HepG2 (cell line): Measurements from ENCODE around the gene HIRA. TPM values are rescaled to one million over a fixed set of nuclear protein-coding genes. Genes with fewer than 3 reads are reported as not detected.
A peak's percentile ranks its signal among the peaks of the same experiment; 100 is the strongest.

Experiments used
- ATAC-seq: fragments of 200-7000 bp; cut with Tn5 transposase; 3 replicates; pipeline ENCODE4 v1.9.1; 2020; ENCODE audit warnings: mild to moderate bottlenecking, moderate library complexity
- BruUV-seq: library from RNA; stranded (reverse); fragments of 400-500 nt; replicated peaks from 2 replicates; lab custom pipeline; 2021; lab: Mats Ljungman, UMichigan
- CTCF ChIA-PET: fragments of 300-600 bp; formaldehyde crosslinking; extraction: SDS; loops from one replicate; lab custom pipeline; 2021; ENCODE audit warnings: low total read pairs, inconsistent platforms, low intra/inter-chr PET ratio; lab: Yijun Ruan, JAX
- POLR2A ChIA-PET: fragments of 350-600 bp; sonication (Branson Sonifier 250); formaldehyde crosslinking; loops from one replicate; lab custom pipeline; 2020; ENCODE audit warnings: antibody characterized with exemption, inconsistent platforms; lab: Yijun Ruan, JAX
- DNase-seq: peaks from one replicate; pipeline ENCODE4 v3.0.0-alpha.2; 2015; ENCODE audit warnings: low spot score
- FAIRE-seq: peaks from 3 replicates; lab custom pipeline; 2011; peaks lifted over from hg19 to GRCh38; lab: Jason Lieb, UNC
- H2AFZ ChIP-seq: one replicate; pipeline ENCODE4 v1.6.1; 2011; ENCODE audit warnings: low read length, inconsistent platforms
- H3K27ac ChIP-seq: fragments of 300-600 bp; 3 replicates; pipeline ENCODE4 v1.8.0; 2011; ENCODE audit warnings: mixed run types, mild to moderate bottlenecking, mixed read lengths, low read length, inconsistent platforms; ENCODE audit not compliant: insufficient read depth; ENCODE audit errors: extremely low read length
- H3K27me3 ChIP-seq, 2 experiments: fragments of 200-600 bp in 1 of 2; 2 replicates in 1 of 2; 3 replicates in 1 of 2; pipeline versions ENCODE4 v1.6.0 to v1.8.0; 2011; ENCODE audit warnings: low read length in 2 of 2, mild to moderate bottlenecking in 2 of 2, moderate library complexity in 2 of 2, inconsistent platforms in 1 of 2; ENCODE audit not compliant: insufficient read depth in 2 of 2, control insufficient read depth in 1 of 2
- H3K36me3 ChIP-seq, 2 experiments: fragments of 200-600 bp in 1 of 2; replicated peaks in 1 of 2; 2 replicates in 1 of 2; 3 replicates in 1 of 2; pipeline versions ENCODE4 v1.5.1 to v1.8.0; 2011; ENCODE audit warnings: low read length in 2 of 2, inconsistent platforms in 1 of 2; ENCODE audit not compliant: insufficient read depth in 2 of 2, control insufficient read depth in 1 of 2
- H3K4me1 ChIP-seq: 2 replicates; pipeline ENCODE4 v1.5.1; 2012; ENCODE audit warnings: low read length, inconsistent platforms; ENCODE audit not compliant: insufficient read depth
- H3K4me2 ChIP-seq: 2 replicates; pipeline ENCODE4 v1.6.0; 2011; ENCODE audit warnings: low read depth, low read length, inconsistent platforms
- H3K4me3 ChIP-seq, 3 experiments: fragments of 200-600 bp in 1 of 3; sonication (generic), shearing (Covaris generic) in 1 of 3; replicated peaks in 1 of 3; 2 replicates each; pipeline ENCODE4 v1.5.1; 2011 to 2016; ENCODE audit warnings: low read length in 3 of 3, inconsistent platforms in 2 of 3, low read depth in 2 of 3, mild to moderate bottlenecking in 2 of 3, control low read depth in 1 of 3, mixed read lengths in 1 of 3; ENCODE audit not compliant: insufficient read depth in 1 of 3
- H3K79me2 ChIP-seq: one replicate; pipeline ENCODE4 v1.6.1; 2011; ENCODE audit warnings: low read length, inconsistent platforms; ENCODE audit not compliant: insufficient read depth
- H3K9ac ChIP-seq: 2 replicates; pipeline ENCODE4 v1.6.0; 2011; ENCODE audit warnings: mild to moderate bottlenecking, low read depth, low read length, inconsistent platforms; ENCODE audit not compliant: insufficient read depth
- H3K9me3 ChIP-seq: 2 replicates; pipeline ENCODE4 v1.5.1; 2012; ENCODE audit warnings: mild to moderate bottlenecking, low read length
- H4K20me1 ChIP-seq: 2 replicates; pipeline ENCODE4 v1.6.0; 2011; ENCODE audit warnings: inconsistent platforms, mild to moderate bottlenecking, low read length, moderate library complexity; ENCODE audit not compliant: insufficient read depth
- KLF16 ChIP-seq, 2 experiments: sonication (generic) in 1 of 2; formaldehyde crosslinking in 1 of 2; IDR thresholded peaks; 2 replicates each; pipeline versions ENCODE4 v1.6.1 to v1.8.0; 2016 to 2023; ENCODE audit warnings: missing genetic modification reagents in 2 of 2, missing compliant biosample characterization in 1 of 2
- KMT2A ChIP-seq: sonication (generic); formaldehyde crosslinking; IDR thresholded peaks from 2 replicates; pipeline ENCODE4 v1.4.0; 2020; ENCODE audit warnings: missing genetic modification reagents
- MXD4 ChIP-seq: IDR thresholded peaks from 2 replicates; pipeline ENCODE4 v1.6.1; 2016; ENCODE audit warnings: mild to moderate bottlenecking, missing biosample characterization, missing genetic modification reagents
- SKI ChIP-seq: fragments of 450-650 bp; IDR thresholded peaks from one replicate; pipeline ENCODE4 v1.6.1; 2018; ENCODE audit warnings: mild to moderate bottlenecking; ENCODE audit not compliant: partially characterized antibody
- SP1 ChIP-seq, 2 experiments: fragments of 450-650 bp in 1 of 2; sonication (generic) in 1 of 2; formaldehyde crosslinking in 1 of 2; IDR thresholded peaks; 2 replicates each; pipeline versions ENCODE4 v1.4.0 to v1.6.1; 2016 to 2020; ENCODE audit warnings: missing genetic modification reagents in 1 of 2
- SUZ12 ChIP-seq: fragments of 150-350 bp; IDR thresholded peaks from 2 replicates; pipeline ENCODE4 v1.6.1; 2014; ENCODE audit warnings: low read depth, low read length
- TBX2 ChIP-seq: sonication (generic); formaldehyde crosslinking; IDR thresholded peaks from 2 replicates; pipeline ENCODE4 v1.5.0; 2020; ENCODE audit warnings: missing genetic modification reagents, mild to moderate bottlenecking, borderline replicate concordance
- THAP11 ChIP-seq: IDR thresholded peaks from 2 replicates; pipeline ENCODE4 v1.6.1; 2016; ENCODE audit warnings: missing biosample characterization, missing genetic modification reagents
- ZFP37 ChIP-seq: sonication (generic); formaldehyde crosslinking; IDR thresholded peaks from 2 replicates; pipeline ENCODE4 v1.4.0; 2020; ENCODE audit warnings: missing genetic modification reagents, borderline replicate concordance
- ZFP91 ChIP-seq: sonication (generic); formaldehyde crosslinking; IDR thresholded peaks from 2 replicates; pipeline ENCODE4 v1.9.0; 2022; ENCODE audit warnings: missing genetic modification reagents, mild to moderate bottlenecking, borderline replicate concordance
- ZNF274 ChIP-seq: sonication (generic); formaldehyde crosslinking; IDR thresholded peaks from 2 replicates; pipeline ENCODE4 v1.5.1; 2020; ENCODE audit warnings: mild to moderate bottlenecking, missing genetic modification reagents
- WGBS: methylation state at CpG from one replicate; pipeline ENCODE4 v1.1.6; 2017; ENCODE audit warnings: low lambda C conversion rate; 5-methylcytosine and 5-hydroxymethylcytosine counted together
- in situ Hi-C: cut with HindIII; loops from 2 replicates; pipeline ENCODE4 v1.10.0; 2017; ENCODE audit warnings: low pct_unique_long_range_greater_than_20kb; ENCODE audit not compliant: extremely low pct_ligation_motif_present
- intact Hi-C: fragments of 100-400 bp; cut with micrococcal nuclease; formaldehyde crosslinking; loops from one replicate; pipeline ENCODE4 v1.10.0; 2022; ENCODE audit not compliant: unreplicated experiment
- polyA plus RNA-seq, 8 experiments: library from polyadenylated mRNA; depleted of rRNA in 3 of 8; stranded (reverse) in 7 of 8; unstranded in 1 of 8; fragments of >200 nt; fragmentation: Illumina TruSeq in 4 of 8; extraction: Trizol in 4 of 8; gene quantifications; 2 replicates each; pipeline versions ENCODE4 v1.2.1 to v1.2.3, GENCODE V29; 2011 to 2016; ENCODE audit warnings: low read depth in 4 of 8, missing spikeins in 1 of 8, mixed read lengths in 1 of 8; ENCODE audit not compliant: insufficient read depth in 1 of 8
- total RNA-seq, 5 experiments: library from RNA; depleted of rRNA; stranded (reverse); fragments of >200 nt; fragmentation: Illumina TruSeq; extraction: Trizol; gene quantifications; 2 replicates each; pipeline ENCODE4 v1.2.3, GENCODE V29; 2016; ENCODE audit warnings: low read depth in 1 of 5
- TF ChIP-seq, protein P1 (sequence below): sonication (generic); formaldehyde crosslinking; IDR thresholded peaks from 2 replicates; pipeline ENCODE4 v1.4.0; 2020; ENCODE audit warnings: mild to moderate bottlenecking, missing genetic modification reagents
- TF ChIP-seq, protein P2 (sequence below): sonication (generic); formaldehyde crosslinking; IDR thresholded peaks from 2 replicates; pipeline ENCODE4 v1.4.0; 2020; ENCODE audit warnings: missing genetic modification reagents

The HIRA gene
- total and polyA plus RNA-seq, 2 of the 13 experiments (the other 11 are each of a cell fraction or from before 2014, with no cell fraction given): 21.5 to 29.2 TPM

GRCh38 chr22:19479355-19480172 lies 48.0 kb upstream of the HIRA start, which contains the start of gene CDC45:
Gene CDC45, plus strand, starts transcription at chr22:19479920. Its CDS starts 49 bp downstream, at chr22:19479969.
- under 1% methylated on average over 33 of the region's 50 CpGs for WGBS
- FAIRE-seq (peak; percentile 96), ATAC-seq (peak; percentile 94), DNase-seq (peak; percentile 97)
- H2AFZ ChIP-seq: peak within 1 kb of the TSS; percentile 99
- H3K4me2 ChIP-seq: peak within 1 kb of the TSS; percentile 83
- H3K9ac ChIP-seq: peak within 1 kb of the TSS; percentile 97
- H3K36me3 ChIP-seq: peaks cover 7 to 21% of the 10 kb centered on the region in 2 experiments
- H4K20me1 ChIP-seq: peaks cover 13% of the 10 kb centered on the region; the same call in 1 of the 2 replicates
- H3K4me3 ChIP-seq: peak within 1 kb of the TSS; percentile 71 to 98 (median 97)
- peaks cover 46% of the 10 kb centered on the region for H3K79me2 ChIP-seq
- ChIA-PET CTCF (no interaction called here), POLR2A (interaction anchor here (0.7 to 2.1 kb wide), 5 partner anchors 32 to 358 kb away, joined by 3 to 12 read pairs (median 6); partner anchors contain the start of genes C22orf39, ESS2, HIRA and MRPL40)
- no peaks in the 10 kb centered on the region for H3K9me3 ChIP-seq
- peak within 1 kb of the TSS; percentile 97 for H3K27ac ChIP-seq
- H3K27me3 ChIP-seq: no peaks in the 10 kb centered on the region; a peak in 1 of 5 replicates
- in situ Hi-C loops (loop anchor here (5.0 to 10.0 kb wide), 3 partner anchors 65 to 185 kb away; partner anchors contain the start of gene CLTCL1), intact Hi-C loops (loop anchor here (2.0 to 10.0 kb wide), 4 partner anchors 33 to 175 kb away; partner anchors contain the start of genes C22orf39 and HIRA)
- H3K4me1 ChIP-seq: peaks cover 26% of the 10 kb centered on the region
- BruUV-seq: no TSS peak
- peak; percentile 49 for TF ChIP-seq SUZ12
- TF ChIP-seq ZFP37: no peak
- TF ChIP-seq KLF16 (CRISPR knock-in tag; IDR thresholded peaks at IDR 0.05): no peak
- TF ChIP-seq ZNF274 (CRISPR knock-in tag): 0 out of 2 replicates have a peak, but pooled peaks have one; percentile 71
- peak; percentile 30; the same call in 1 of the 2 replicates for TF ChIP-seq ZFP91 (CRISPR knock-in tag)
- TF ChIP-seq THAP11 (CRISPR knock-in tag): peak; percentile 98
- no peak for TF ChIP-seq SP1 (IDR thresholded peaks at IDR 0.05)
- TF ChIP-seq SP1 (CRISPR knock-in tag; IDR thresholded peaks at IDR 0.05): peak; percentile 14; the same call in 1 of the 2 replicates
- TF ChIP-seq TBX2 (CRISPR knock-in tag): peak; percentile 47; the same call in 1 of the 2 replicates
- peak; percentile 53 for TF ChIP-seq SKI
- TF ChIP-seq MXD4 (CRISPR knock-in tag): peak; percentile 76
- TF ChIP-seq, protein P1, sequence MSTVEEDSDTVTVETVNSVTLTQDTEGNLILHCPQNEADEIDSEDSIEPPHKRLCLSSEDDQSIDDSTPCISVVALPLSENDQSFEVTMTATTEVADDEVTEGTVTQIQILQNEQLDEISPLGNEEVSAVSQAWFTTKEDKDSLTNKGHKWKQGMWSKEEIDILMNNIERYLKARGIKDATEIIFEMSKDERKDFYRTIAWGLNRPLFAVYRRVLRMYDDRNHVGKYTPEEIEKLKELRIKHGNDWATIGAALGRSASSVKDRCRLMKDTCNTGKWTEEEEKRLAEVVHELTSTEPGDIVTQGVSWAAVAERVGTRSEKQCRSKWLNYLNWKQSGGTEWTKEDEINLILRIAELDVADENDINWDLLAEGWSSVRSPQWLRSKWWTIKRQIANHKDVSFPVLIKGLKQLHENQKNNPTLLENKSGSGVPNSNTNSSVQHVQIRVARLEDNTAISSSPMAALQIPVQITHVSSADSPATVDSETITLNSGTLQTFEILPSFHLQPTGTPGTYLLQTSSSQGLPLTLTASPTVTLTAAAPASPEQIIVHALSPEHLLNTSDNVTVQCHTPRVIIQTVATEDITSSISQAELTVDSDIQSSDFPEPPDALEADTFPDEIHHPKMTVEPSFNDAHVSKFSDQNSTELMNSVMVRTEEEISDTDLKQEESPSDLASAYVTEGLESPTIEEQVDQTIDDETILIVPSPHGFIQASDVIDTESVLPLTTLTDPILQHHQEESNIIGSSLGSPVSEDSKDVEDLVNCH (CRISPR knock-in tag): no peak
- TF ChIP-seq, protein P2, sequence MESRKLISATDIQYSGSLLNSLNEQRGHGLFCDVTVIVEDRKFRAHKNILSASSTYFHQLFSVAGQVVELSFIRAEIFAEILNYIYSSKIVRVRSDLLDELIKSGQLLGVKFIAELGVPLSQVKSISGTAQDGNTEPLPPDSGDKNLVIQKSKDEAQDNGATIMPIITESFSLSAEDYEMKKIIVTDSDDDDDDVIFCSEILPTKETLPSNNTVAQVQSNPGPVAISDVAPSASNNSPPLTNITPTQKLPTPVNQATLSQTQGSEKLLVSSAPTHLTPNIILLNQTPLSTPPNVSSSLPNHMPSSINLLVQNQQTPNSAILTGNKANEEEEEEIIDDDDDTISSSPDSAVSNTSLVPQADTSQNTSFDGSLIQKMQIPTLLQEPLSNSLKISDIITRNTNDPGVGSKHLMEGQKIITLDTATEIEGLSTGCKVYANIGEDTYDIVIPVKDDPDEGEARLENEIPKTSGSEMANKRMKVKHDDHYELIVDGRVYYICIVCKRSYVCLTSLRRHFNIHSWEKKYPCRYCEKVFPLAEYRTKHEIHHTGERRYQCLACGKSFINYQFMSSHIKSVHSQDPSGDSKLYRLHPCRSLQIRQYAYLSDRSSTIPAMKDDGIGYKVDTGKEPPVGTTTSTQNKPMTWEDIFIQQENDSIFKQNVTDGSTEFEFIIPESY: no peak
- peak; percentile 20; the same call in 1 of the 2 replicates for TF ChIP-seq KMT2A (CRISPR knock-in tag)
